Lung (tissue), 16 donors: ENCODE measurements around the gene SLC18A2. TPM values are rescaled to one million over a fixed set of nuclear protein-coding genes. Genes with fewer than 3 reads are reported as not detected.

ENCODE experiments used
- ATAC-seq: fragments of 200-7000 bp; cut with Tn5 transposase; one replicate; pipeline ENCODE4 v1.9.1; 2020; ENCODE audit warnings: moderate number of reproducible peaks; ENCODE audit not compliant: insufficient read depth, low FRiP score
- DNase-seq, 3 donors: peaks; one replicate each; pipeline ENCODE4 v3.0.0-alpha.2; 2013 to 2017
- H3K27ac ChIP-seq, 2 donors: one replicate each; pipeline ENCODE4 v1.5.1; 2013; ENCODE audit warnings: mild to moderate bottlenecking in 2 of 2, moderate library complexity in 2 of 2, control low read depth in 1 of 2, inconsistent platforms in 1 of 2, low read depth in 1 of 2, low read length in 1 of 2
- H3K27me3 ChIP-seq, 3 donors: one replicate each; pipeline ENCODE4 v1.5.1; 2013; ENCODE audit warnings: low read length in 2 of 3; ENCODE audit not compliant: control insufficient read depth in 3 of 3, insufficient read depth in 3 of 3
- H3K36me3 ChIP-seq, 4 donors: one replicate each; pipeline ENCODE4 v1.5.1; 2013; ENCODE audit warnings: low read length in 4 of 4, mild to moderate bottlenecking in 1 of 4, moderate library complexity in 1 of 4; ENCODE audit not compliant: control insufficient read depth in 4 of 4, insufficient read depth in 4 of 4
- H3K4me1 ChIP-seq, 5 donors: one replicate each; pipeline ENCODE4 v1.5.1; 2013; ENCODE audit warnings: low read length in 5 of 5, mild to moderate bottlenecking in 2 of 5, moderate library complexity in 1 of 5; ENCODE audit not compliant: control insufficient read depth in 5 of 5, insufficient read depth in 5 of 5
- H3K4me3 ChIP-seq: one replicate; pipeline ENCODE4 v1.5.1; 2013; ENCODE audit warnings: mild to moderate bottlenecking, control low read depth, moderate library complexity
- H3K9ac ChIP-seq, 2 donors: one replicate each; pipeline ENCODE4 v1.5.1; 2013; ENCODE audit warnings: low read length in 2 of 2, control low read depth in 1 of 2; ENCODE audit not compliant: insufficient read depth in 1 of 2
- H3K9me3 ChIP-seq, 4 donors: one replicate each; pipeline ENCODE4 v1.5.1; 2013; ENCODE audit warnings: low read length in 3 of 4, mild to moderate bottlenecking in 1 of 4, moderate library complexity in 1 of 4; ENCODE audit not compliant: control insufficient read depth in 4 of 4, insufficient read depth in 3 of 4
- WGBS, 2 donors: extraction: QIAGEN DNeasy Blood & Tissue Kit; methylation state at CpG; one replicate each; pipeline ENCODE4 v1.1.7; 2013; 5-methylcytosine and 5-hydroxymethylcytosine counted together
- long read RNA-seq, 5 donors: transcript quantifications; one replicate each; lab custom pipeline, GENCODE V29; 2026
- polyA plus RNA-seq, 2 donors: library from polyadenylated mRNA; stranded (reverse); fragments of 200-250 nt; gene quantifications; one replicate each; pipeline ENCODE4 v1.2.1, GENCODE V29; 2013
- total RNA-seq, 2 donors: library from RNA; depleted of rRNA in 1 of 2; stranded (reverse); fragments of >200 nt in 1 of 2; gene quantifications; one replicate each; pipeline ENCODE4 v1.2.1, GENCODE V29; 2014 to 2021
- TF ChIP-seq, protein P1 (sequence below): IDR thresholded peaks from 2 replicates; pipeline ENCODE4 v1.5.1; 2012; ENCODE audit warnings: mild to moderate bottlenecking; ENCODE audit errors: control extremely low read depth, extremely low read depth
- donor health status: control.
- donor health status: control.
- donor health status: Bipolar disorder and iron deficiency.
- donor health status: healthy.
- donor health status: DM: yes; HTN: yes; CAD: no.

SLC18A2 gene
- total RNA-seq (1 to 10 TPM in 1 of 2 donors, under 1 TPM in 1; 0.71 to 3.7 TPM), polyA plus RNA-seq (under 1 TPM; 0.21 to 0.59 TPM)
- long read RNA-seq, donor 1, result 0 reads
- long read RNA-seq, donor 2, result 0 reads
- long read RNA-seq, donor 3, result 0 reads
- long read RNA-seq, donor 4, partial matches to known transcripts, result 6 of 6 reads
- long read RNA-seq, donor 4, other reads (novel, unspliced or antisense), result 0 of 6 reads
- long read RNA-seq, donor 5, result 0 reads

DNA sequence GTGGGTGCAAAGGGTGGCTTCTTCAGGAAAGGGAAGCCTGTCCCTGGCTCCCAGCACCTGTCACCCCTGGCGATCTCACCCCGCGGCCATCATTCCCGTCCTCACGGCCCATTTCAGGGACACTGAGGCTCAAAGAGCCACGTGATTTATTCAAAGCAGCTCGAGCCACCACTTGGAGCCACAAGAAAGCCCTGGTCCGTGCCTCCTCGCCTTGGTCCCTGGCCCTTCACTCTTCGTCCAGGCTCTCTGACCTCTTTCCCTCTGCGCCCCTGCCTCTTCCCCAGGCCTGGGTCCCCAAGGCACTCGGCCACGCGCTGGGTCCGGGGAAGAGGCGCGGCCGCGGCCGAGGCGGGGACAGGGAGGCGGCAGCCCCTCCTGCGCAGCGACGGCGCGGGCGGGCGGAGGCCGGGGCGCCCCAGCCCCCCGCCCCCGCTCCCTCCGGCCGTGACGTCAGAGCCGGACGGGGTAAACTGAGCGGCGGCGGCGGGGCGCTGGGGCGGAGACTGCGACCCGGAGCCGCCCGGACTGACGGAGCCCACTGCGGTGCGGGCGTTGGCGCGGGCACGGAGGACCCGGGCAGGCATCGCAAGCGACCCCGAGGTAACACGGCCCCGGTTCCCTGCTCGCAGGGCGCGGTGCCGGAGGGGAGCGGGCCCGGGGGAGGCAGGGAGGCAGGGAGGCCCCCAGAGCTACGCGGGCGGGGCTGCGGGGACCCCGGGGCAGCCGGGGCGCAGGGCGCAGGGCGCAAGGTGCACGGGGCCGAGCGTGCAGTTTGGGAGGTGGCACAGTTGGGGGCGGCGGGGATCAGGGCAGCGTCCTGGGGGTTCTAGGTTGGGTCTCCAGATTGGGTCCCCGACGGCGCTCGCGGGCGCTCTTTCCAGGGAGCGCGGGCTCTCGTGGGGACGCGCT is at the start of gene SLC18A2:
Gene SLC18A2 (plus strand): TSS at position 494 of the 909 bp plus-strand sequence. CDS start 580 bp downstream, outside the sequence.
- Histone ChIP-seq H3K36me3 (no peaks in the 10 kb centered on the region), H3K9ac (no peak within 1 kb of the TSS), H3K4me3 (no peak within 1 kb of the TSS), H3K27me3 (peaks cover 11 to 50% (median 28%) of the 10 kb centered on the region in 3 donors), H3K27ac (no peak within 1 kb of the TSS), H3K4me1 (peaks cover 0 to 5% (median 0%) of the 10 kb centered on the region in 5 donors), H3K9me3 (peaks cover 0 to 4% (median 0%) of the 10 kb centered on the region in 4 donors)
- no peak for ATAC-seq
- TF ChIP-seq, protein P1, sequence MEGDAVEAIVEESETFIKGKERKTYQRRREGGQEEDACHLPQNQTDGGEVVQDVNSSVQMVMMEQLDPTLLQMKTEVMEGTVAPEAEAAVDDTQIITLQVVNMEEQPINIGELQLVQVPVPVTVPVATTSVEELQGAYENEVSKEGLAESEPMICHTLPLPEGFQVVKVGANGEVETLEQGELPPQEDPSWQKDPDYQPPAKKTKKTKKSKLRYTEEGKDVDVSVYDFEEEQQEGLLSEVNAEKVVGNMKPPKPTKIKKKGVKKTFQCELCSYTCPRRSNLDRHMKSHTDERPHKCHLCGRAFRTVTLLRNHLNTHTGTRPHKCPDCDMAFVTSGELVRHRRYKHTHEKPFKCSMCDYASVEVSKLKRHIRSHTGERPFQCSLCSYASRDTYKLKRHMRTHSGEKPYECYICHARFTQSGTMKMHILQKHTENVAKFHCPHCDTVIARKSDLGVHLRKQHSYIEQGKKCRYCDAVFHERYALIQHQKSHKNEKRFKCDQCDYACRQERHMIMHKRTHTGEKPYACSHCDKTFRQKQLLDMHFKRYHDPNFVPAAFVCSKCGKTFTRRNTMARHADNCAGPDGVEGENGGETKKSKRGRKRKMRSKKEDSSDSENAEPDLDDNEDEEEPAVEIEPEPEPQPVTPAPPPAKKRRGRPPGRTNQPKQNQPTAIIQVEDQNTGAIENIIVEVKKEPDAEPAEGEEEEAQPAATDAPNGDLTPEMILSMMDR, result no peak
- no peak for DNase-seq
- WGBS, 2 donors, result 3 to 4% methylated on average over 50 to 93 of the region's 93 CpGs

- TF ChIP-seq, protein P1, result no peak
- no peaks in the 10 kb centered on the region for H3K4me1 ChIP-seq
- H3K4me3 ChIP-seq, result no peak within 1 kb of the TSS
- ATAC-seq, result no peak
- no peaks in the 10 kb centered on the region for H3K9me3 ChIP-seq
- H3K27me3 ChIP-seq, result no peaks in the 10 kb centered on the region
- no peak within 1 kb of the TSS for H3K27ac ChIP-seq
- no peak within 1 kb of the TSS for H3K9ac ChIP-seq
- no peaks in the 10 kb centered on the region for H3K36me3 ChIP-seq
- WGBS, 2 donors, result 86 to 92% methylated on average over 12 of the region's 12 CpGs
- DNase-seq, result no peak
Observed at GRCh38 chr10:117197189-117197588, 43.7 kb upstream of the SLC18A2 start, which contains the start of gene KCNK18. KCNK18 (plus strand) TSS chr10:117197489; CDS start chr10:117197489, 0 bp downstream.

- Histone ChIP-seq H3K9ac (no peak overlapping the region), H3K27ac (no peak overlapping the region), H3K27me3 (no peaks in the 10 kb centered on the region), H3K4me3 (no peak overlapping the region), H3K4me1 (no peaks in the 10 kb centered on the region), H3K36me3 (no peaks in the 10 kb centered on the region), H3K9me3 (no peaks in the 10 kb centered on the region)
- DNase-seq, result no peak
- ATAC-seq, result no peak
- TF ChIP-seq, protein P1, result no peak
- WGBS, 2 donors, result 34 to 45% methylated on average over 4 of the region's 4 CpGs
Observed at GRCh38 chr10:117198088-117198487, 42.8 kb upstream of the SLC18A2 start.
